ENCODE measurements around the gene RCSD1.

DNA sequence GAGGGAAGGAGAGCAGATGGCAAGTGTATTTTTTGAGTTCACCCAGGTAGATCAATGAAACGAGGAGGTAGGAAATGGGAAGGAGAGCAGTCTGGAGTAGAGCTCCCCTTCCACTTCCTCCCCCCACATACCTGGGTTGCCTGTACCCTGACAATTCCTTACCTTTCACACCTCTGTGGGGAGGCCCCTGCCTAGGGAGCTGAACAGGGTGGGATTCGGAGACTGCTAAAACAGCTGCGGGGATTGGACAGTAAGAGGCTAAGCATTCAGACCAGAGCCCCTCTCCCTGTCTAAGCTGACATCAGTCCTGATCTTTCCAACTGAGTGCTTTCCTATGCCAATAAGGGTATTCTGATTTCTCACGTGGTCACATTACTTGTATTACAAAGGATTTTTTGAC lies 14.5 kb downstream of the RCSD1 start:
- TF ChIP-seq, protein P1, sequence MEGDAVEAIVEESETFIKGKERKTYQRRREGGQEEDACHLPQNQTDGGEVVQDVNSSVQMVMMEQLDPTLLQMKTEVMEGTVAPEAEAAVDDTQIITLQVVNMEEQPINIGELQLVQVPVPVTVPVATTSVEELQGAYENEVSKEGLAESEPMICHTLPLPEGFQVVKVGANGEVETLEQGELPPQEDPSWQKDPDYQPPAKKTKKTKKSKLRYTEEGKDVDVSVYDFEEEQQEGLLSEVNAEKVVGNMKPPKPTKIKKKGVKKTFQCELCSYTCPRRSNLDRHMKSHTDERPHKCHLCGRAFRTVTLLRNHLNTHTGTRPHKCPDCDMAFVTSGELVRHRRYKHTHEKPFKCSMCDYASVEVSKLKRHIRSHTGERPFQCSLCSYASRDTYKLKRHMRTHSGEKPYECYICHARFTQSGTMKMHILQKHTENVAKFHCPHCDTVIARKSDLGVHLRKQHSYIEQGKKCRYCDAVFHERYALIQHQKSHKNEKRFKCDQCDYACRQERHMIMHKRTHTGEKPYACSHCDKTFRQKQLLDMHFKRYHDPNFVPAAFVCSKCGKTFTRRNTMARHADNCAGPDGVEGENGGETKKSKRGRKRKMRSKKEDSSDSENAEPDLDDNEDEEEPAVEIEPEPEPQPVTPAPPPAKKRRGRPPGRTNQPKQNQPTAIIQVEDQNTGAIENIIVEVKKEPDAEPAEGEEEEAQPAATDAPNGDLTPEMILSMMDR (IDR thresholded peaks at IDR 0.05; ENCODE audit: borderline replicate concordance, extremely low read depth, low read length, poor library complexity, severe bottlenecking), result no peak
- TF ChIP-seq EZH2 (IDR thresholded peaks at IDR 0.05; ENCODE audit: borderline replicate concordance, low read depth, low read length, severe bottlenecking), result no peak
